Esophagus muscularis mucosa (tissue), 4 donors: ENCODE data around the gene RHOU.

Source experiments
- EP300 ChIP-seq: sonication (generic); formaldehyde crosslinking; IDR thresholded peaks from one replicate; pipeline ENCODE4 v1.6.1; 2017; ENCODE audit warnings: antibody characterized with exemption
- POLR2A ChIP-seq: fragments of 450-650 bp; IDR thresholded peaks from one replicate; pipeline ENCODE4 v1.6.1; 2017; ENCODE audit warnings: antibody characterized with exemption, moderate library complexity, mild to moderate bottlenecking, low read depth
- TF ChIP-seq, protein P1 (sequence below), 3 experiments: fragments of 200-600 bp in 2 of 3; fragments of 450-650 bp in 1 of 3; sonication (generic) in 2 of 3; IDR thresholded peaks; one replicate each; pipeline ENCODE4 v1.5.1; 2017 to 2019; ENCODE audit warnings: antibody characterized with exemption in 3 of 3, mild to moderate bottlenecking in 2 of 3, moderate library complexity in 1 of 3

DNA sequence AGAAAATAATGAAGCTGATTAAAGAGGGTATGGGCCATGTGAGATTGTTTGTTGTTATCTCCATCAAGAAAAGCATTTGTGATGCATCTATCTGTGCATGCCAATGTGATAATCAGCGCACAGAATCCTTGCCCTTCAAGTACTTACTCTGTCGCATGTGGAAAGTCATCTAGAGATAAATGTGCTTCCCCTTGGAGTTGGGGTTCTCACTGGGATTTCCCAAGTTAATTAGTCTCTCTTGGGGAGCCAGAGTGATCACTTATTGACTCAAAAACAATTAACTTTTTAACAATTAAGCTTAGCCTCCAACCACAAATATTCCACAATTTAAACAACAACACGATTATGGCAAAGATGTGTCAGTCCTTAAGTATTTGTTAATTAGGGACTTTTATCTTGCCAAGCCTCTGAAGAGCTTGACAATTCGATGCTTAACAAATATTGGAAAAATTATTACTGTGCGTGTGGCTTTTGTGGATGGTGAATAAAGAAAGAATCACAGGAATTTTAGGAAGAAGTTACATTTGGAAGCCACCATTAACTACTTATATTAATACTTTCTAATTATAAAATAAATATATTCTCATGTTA lies 17.5 kb downstream of the RHOU start:
- TF ChIP-seq, protein P1, sequence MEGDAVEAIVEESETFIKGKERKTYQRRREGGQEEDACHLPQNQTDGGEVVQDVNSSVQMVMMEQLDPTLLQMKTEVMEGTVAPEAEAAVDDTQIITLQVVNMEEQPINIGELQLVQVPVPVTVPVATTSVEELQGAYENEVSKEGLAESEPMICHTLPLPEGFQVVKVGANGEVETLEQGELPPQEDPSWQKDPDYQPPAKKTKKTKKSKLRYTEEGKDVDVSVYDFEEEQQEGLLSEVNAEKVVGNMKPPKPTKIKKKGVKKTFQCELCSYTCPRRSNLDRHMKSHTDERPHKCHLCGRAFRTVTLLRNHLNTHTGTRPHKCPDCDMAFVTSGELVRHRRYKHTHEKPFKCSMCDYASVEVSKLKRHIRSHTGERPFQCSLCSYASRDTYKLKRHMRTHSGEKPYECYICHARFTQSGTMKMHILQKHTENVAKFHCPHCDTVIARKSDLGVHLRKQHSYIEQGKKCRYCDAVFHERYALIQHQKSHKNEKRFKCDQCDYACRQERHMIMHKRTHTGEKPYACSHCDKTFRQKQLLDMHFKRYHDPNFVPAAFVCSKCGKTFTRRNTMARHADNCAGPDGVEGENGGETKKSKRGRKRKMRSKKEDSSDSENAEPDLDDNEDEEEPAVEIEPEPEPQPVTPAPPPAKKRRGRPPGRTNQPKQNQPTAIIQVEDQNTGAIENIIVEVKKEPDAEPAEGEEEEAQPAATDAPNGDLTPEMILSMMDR (IDR thresholded peaks at IDR 0.05) = no peak
- TF ChIP-seq POLR2A (no peak), EP300 (no peak)
